Measurements from ENCODE around the gene MAML2.

Gene MAML2

DNA sequence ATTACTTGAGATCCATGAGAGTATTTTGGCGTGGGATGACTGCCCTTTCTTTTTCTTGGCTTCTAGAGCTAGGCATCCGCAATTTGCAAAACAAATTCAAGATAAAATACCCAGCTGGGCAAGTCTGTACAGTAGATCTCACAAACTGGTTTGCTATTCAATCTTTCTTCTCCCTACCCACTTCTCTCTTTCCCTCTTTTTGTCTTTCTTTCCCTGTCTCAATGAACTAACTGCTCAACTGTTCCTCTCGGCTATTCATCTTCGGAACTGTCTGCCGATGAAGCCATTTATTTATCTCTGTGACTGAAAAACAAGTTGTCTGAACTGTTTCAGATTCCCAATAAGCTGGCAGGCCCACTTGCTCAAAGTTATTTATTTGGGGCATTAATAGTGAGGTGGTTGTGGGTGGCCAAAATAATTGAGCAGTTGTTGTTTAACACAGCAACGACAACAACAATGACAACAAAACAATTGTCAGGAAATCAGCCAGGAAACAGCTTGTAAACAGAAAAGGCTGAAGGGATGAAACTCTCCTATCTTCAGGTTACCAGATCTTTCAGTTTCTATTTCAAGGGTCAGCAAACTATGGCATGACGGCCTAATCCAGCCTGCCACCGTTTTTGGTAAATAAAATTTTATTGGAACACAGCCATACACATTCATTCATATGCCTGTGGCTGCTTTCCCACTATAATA lies 343.1 kb downstream of the MAML2 start:
- peak overlapping the region; percentile 62 for H3K9ac ChIP-seq (ENCODE audit: low read length)
- peak overlapping the region; percentile 48 for H3K4me3 ChIP-seq (ENCODE audit: low read length)
- no peaks in the 10 kb centered on the region for H3F3A ChIP-seq (ENCODE audit: insufficient read depth, low read length)
- H4K20me1 ChIP-seq (ENCODE audit: insufficient read depth, low read length) = no peaks in the 10 kb centered on the region
- no peak for TF ChIP-seq EZH2 (optimal IDR thresholded peaks at IDR 0.05; ENCODE audit: low read depth, low read length)
- TF ChIP-seq, protein P1, sequence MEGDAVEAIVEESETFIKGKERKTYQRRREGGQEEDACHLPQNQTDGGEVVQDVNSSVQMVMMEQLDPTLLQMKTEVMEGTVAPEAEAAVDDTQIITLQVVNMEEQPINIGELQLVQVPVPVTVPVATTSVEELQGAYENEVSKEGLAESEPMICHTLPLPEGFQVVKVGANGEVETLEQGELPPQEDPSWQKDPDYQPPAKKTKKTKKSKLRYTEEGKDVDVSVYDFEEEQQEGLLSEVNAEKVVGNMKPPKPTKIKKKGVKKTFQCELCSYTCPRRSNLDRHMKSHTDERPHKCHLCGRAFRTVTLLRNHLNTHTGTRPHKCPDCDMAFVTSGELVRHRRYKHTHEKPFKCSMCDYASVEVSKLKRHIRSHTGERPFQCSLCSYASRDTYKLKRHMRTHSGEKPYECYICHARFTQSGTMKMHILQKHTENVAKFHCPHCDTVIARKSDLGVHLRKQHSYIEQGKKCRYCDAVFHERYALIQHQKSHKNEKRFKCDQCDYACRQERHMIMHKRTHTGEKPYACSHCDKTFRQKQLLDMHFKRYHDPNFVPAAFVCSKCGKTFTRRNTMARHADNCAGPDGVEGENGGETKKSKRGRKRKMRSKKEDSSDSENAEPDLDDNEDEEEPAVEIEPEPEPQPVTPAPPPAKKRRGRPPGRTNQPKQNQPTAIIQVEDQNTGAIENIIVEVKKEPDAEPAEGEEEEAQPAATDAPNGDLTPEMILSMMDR (IDR thresholded peaks at IDR 0.05; ENCODE audit: low read length) = no peak
- TF ChIP-seq EZH2phosphoT487 (IDR thresholded peaks at IDR 0.05; ENCODE audit: low read length) = no peak
- peak overlapping the region; percentile 32 for H2AFZ ChIP-seq (ENCODE audit: low read length)
- no peaks in the 10 kb centered on the region for H3K9me3 ChIP-seq (replicated peaks; ENCODE audit: insufficient read depth, low read length)
- H3K36me3 ChIP-seq (replicated peaks; ENCODE audit: insufficient read depth, low read length) = no peaks in the 10 kb centered on the region
- no peaks in the 10 kb centered on the region for H3K27me3 ChIP-seq (replicated peaks; ENCODE audit: insufficient read depth, low read length)
- peak overlapping the region; percentile 87 for H3K4me2 ChIP-seq (ENCODE audit: low read depth, low read length)
- peaks cover 13% of the 10 kb centered on the region; the same call in 1 of the 2 replicates for H3K4me1 ChIP-seq (ENCODE audit: low read length)
- no peaks in the 10 kb centered on the region for H3K9me2 ChIP-seq (replicated peaks; ENCODE audit: insufficient read depth, low read length)
- H3K79me2 ChIP-seq (ENCODE audit: low read length) = peaks cover 15% of the 10 kb centered on the region
- H3K27ac ChIP-seq (ENCODE audit: low read length) = peak overlapping the region; percentile 63
- DNase-seq = peak; percentile 58

DNA sequence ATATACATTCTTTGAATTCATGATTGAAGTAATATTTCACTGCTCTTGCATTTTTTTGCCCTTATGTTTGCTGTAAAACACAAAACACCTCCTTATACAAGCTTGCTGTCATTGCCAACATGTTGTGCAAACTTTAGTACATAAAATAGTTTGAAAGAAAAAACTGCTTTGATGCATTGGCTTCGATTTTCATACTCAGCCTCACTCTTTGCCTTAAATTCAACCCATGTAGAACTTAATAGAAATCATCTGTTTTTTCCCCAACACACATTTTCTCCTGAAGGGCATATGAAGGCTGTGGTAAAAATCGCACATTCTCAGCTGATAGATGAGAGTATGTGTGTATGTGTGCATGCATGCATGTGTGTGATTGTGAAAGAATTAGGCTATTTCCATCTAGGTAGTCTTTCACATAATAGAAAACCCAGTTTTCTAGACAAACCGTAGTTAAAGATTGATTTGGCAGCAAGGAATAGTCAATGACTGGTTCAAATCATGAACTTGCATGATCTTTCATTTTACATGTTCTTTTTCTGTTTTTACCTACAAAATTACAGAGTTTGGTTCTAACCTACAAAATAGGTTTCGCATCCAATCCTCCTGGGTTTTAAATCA lies 346.3 kb downstream of the MAML2 start:
- peaks cover 15% of the 10 kb centered on the region for H3K79me2 ChIP-seq (ENCODE audit: low read length)
- H3K36me3 ChIP-seq (replicated peaks; ENCODE audit: insufficient read depth, low read length) = no peaks in the 10 kb centered on the region
- H3K27ac ChIP-seq (ENCODE audit: low read length) = no peak overlapping the region
- H3K4me3 ChIP-seq (ENCODE audit: low read length) = no peak overlapping the region
- H4K20me1 ChIP-seq (ENCODE audit: insufficient read depth, low read length) = no peaks in the 10 kb centered on the region
- no peak for DNase-seq
- H3K27me3 ChIP-seq (replicated peaks; ENCODE audit: insufficient read depth, low read length) = no peaks in the 10 kb centered on the region
- TF ChIP-seq EZH2 (optimal IDR thresholded peaks at IDR 0.05; ENCODE audit: low read depth, low read length) (no peak), EZH2phosphoT487 (IDR thresholded peaks at IDR 0.05; ENCODE audit: low read length) (no peak)
- TF ChIP-seq, protein P1 (IDR thresholded peaks at IDR 0.05; ENCODE audit: low read length) = no peak
- no peak overlapping the region for H3K4me2 ChIP-seq (ENCODE audit: low read depth, low read length)
- no peak overlapping the region for H2AFZ ChIP-seq (ENCODE audit: low read length)
- H3K9me2 ChIP-seq (replicated peaks; ENCODE audit: insufficient read depth, low read length) = no peaks in the 10 kb centered on the region
- H3K4me1 ChIP-seq (ENCODE audit: low read length) = peaks cover 13% of the 10 kb centered on the region; the same call in 1 of the 2 replicates
- H3F3A ChIP-seq (ENCODE audit: insufficient read depth, low read length) = no peaks in the 10 kb centered on the region
- no peaks in the 10 kb centered on the region for H3K9me3 ChIP-seq (replicated peaks; ENCODE audit: insufficient read depth, low read length)
- H3K9ac ChIP-seq (ENCODE audit: low read length) = no peak overlapping the region

DNA sequence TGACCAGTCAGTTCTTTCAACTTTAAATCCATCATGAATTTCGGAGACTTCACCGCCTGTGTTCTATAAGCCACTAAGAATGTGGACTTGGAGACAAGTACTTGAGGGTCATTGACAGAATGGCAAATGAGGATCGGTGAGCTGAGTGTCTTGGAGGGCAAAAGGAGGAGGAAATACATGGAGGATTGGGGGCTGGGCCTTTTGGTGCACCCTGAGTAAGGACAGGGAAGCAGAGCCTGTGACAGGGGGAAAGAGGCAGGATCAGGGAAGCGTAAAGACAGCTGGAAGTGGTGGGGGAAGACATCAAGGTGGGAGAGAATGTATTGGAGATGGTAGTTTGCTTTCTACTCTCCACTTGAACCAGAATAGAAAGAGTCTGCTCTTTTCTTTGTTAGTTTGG lies 348.7 kb downstream of the MAML2 start:
- H4K20me1 ChIP-seq (ENCODE audit: insufficient read depth, low read length) = no peaks in the 10 kb centered on the region
- TF ChIP-seq, protein P1 (IDR thresholded peaks at IDR 0.05; ENCODE audit: low read length) = no peak
- no peak for TF ChIP-seq EZH2 (optimal IDR thresholded peaks at IDR 0.05; ENCODE audit: low read depth, low read length)
- TF ChIP-seq EZH2phosphoT487 (IDR thresholded peaks at IDR 0.05; ENCODE audit: low read length) = no peak

More for the DNA sequence above, 348.7 kb downstream of the MAML2 start:
- DNase-seq = no peak
- H3F3A ChIP-seq (ENCODE audit: insufficient read depth, low read length) = no peaks in the 10 kb centered on the region
- no peak overlapping the region for H3K27ac ChIP-seq (ENCODE audit: low read length)
- no peaks in the 10 kb centered on the region for H3K9me3 ChIP-seq (replicated peaks; ENCODE audit: insufficient read depth, low read length)
- H3K9ac ChIP-seq (ENCODE audit: low read length) = no peak overlapping the region
- H3K4me2 ChIP-seq (ENCODE audit: low read depth, low read length) = no peak overlapping the region
- H3K9me2 ChIP-seq (replicated peaks; ENCODE audit: insufficient read depth, low read length) = no peaks in the 10 kb centered on the region
- peaks cover 4% of the 10 kb centered on the region; the same call in 1 of the 2 replicates for H3K4me1 ChIP-seq (ENCODE audit: low read length)
- H2AFZ ChIP-seq (ENCODE audit: low read length) = no peak overlapping the region
- no peak overlapping the region for H3K4me3 ChIP-seq (ENCODE audit: low read length)
- H3K27me3 ChIP-seq (replicated peaks; ENCODE audit: insufficient read depth, low read length) = no peaks in the 10 kb centered on the region
- H3K36me3 ChIP-seq (replicated peaks; ENCODE audit: insufficient read depth, low read length) = no peaks in the 10 kb centered on the region
- H3K79me2 ChIP-seq (ENCODE audit: low read length) = peaks cover 10% of the 10 kb centered on the region

Measured in MM.1S (cell line).